Measurements from ENCODE around the gene PHF13. TPM values are rescaled to one million over a fixed set of nuclear protein-coding genes. Genes with fewer than 3 reads are reported as not detected.

PHF13 gene
- total and polyA plus RNA-seq, 9 of the 15 experiments (the other 6 are each of a cell fraction or from before 2014, with no cell fraction given): 1.8 to 36.1 (median 11.7) TPM

- TF ChIP-seq, protein P1, sequence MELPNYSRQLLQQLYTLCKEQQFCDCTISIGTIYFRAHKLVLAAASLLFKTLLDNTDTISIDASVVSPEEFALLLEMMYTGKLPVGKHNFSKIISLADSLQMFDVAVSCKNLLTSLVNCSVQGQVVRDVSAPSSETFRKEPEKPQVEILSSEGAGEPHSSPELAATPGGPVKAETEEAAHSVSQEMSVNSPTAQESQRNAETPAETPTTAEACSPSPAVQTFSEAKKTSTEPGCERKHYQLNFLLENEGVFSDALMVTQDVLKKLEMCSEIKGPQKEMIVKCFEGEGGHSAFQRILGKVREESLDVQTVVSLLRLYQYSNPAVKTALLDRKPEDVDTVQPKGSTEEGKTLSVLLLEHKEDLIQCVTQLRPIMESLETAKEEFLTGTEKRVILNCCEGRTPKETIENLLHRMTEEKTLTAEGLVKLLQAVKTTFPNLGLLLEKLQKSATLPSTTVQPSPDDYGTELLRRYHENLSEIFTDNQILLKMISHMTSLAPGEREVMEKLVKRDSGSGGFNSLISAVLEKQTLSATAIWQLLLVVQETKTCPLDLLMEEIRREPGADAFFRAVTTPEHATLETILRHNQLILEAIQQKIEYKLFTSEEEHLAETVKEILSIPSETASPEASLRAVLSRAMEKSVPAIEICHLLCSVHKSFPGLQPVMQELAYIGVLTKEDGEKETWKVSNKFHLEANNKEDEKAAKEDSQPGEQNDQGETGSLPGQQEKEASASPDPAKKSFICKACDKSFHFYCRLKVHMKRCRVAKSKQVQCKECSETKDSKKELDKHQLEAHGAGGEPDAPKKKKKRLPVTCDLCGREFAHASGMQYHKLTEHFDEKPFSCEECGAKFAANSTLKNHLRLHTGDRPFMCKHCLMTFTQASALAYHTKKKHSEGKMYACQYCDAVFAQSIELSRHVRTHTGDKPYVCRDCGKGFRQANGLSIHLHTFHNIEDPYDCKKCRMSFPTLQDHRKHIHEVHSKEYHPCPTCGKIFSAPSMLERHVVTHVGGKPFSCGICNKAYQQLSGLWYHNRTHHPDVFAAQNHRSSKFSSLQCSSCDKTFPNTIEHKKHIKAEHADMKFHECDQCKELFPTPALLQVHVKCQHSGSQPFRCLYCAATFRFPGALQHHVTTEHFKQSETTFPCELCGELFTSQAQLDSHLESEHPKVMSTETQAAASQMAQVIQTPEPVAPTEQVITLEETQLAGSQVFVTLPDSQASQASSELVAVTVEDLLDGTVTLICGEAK (IDR thresholded peaks at IDR 0.05): 0 out of 2 replicates have a peak, but pooled peaks have one; percentile 16
- TF ChIP-seq, protein P1 (CRISPR knock-in tag; IDR thresholded peaks at IDR 0.05): no peak
- TF ChIP-seq ZNF408 (CRISPR knock-in tag; IDR thresholded peaks at IDR 0.05; ENCODE audit: low read depth): no peak
- TF ChIP-seq ZNF324 (CRISPR knock-in tag; IDR thresholded peaks at IDR 0.05): no peak
- peak; percentile 28 for TF ChIP-seq SMARCB1 (IDR thresholded peaks at IDR 0.05; ENCODE audit: insufficient read length, low read depth)
- TF ChIP-seq TCF3 (CRISPR knock-in tag; IDR thresholded peaks at IDR 0.05): no peak
- TF ChIP-seq NFYB (IDR thresholded peaks at IDR 0.05; ENCODE audit: extremely low read depth, insufficient read length): no peak
- TF ChIP-seq E2F4 (CRISPR knock-in tag; IDR thresholded peaks at IDR 0.05; ENCODE audit: low read depth): no peak
- TF ChIP-seq ZNF583 (CRISPR knock-in tag; IDR thresholded peaks at IDR 0.05): no peak
- TF ChIP-seq EWSR1 (IDR thresholded peaks at IDR 0.05; ENCODE audit: borderline replicate concordance, low read depth, partially characterized antibody): no peak
- TF ChIP-seq RBBP5 (IDR thresholded peaks at IDR 0.05; ENCODE audit: borderline replicate concordance, insufficient read depth, low read length, poor library complexity, severe bottlenecking): no peak
- TF ChIP-seq ZNF699 (CRISPR knock-in tag; IDR thresholded peaks at IDR 0.05; ENCODE audit: insufficient replicate concordance): no peak
- no peak for TF ChIP-seq TCF7L2 (IDR thresholded peaks at IDR 0.05; ENCODE audit: low read depth, low read length)
- TF ChIP-seq ZZZ3 (IDR thresholded peaks at IDR 0.05): no peak
- TF ChIP-seq RBM15 (IDR thresholded peaks at IDR 0.05; ENCODE audit: insufficient read depth, low read length): no peak
- TF ChIP-seq CEBPG (CRISPR knock-in tag; IDR thresholded peaks at IDR 0.05): no peak
- TF ChIP-seq CEBPG (tag; conservative IDR thresholded peaks at IDR 0.05 in 1 of 2, IDR thresholded peaks at IDR 0.05 in 1 of 2): no peak
- no peak for TF ChIP-seq HOXB6 (CRISPR knock-in tag; IDR thresholded peaks at IDR 0.05; ENCODE audit: borderline replicate concordance)
- no peak for TF ChIP-seq ZEB2 (IDR thresholded peaks at IDR 0.05)
- TF ChIP-seq HDAC1 (IDR thresholded peaks at IDR 0.05): peak in 1 of 2 experiments; percentile 49; a peak in 1 of 4 replicates
Measured at GRCh38 chr1:6625584-6626149, 12.1 kb downstream of the PHF13 start (continued).

Measured in K562 (cell line).